Right lobe of liver (tissue), 4 donors: ENCODE measurements around the gene DTHD1.

Source experiments
- POLR2A ChIP-seq: fragments of 450-650 bp; IDR thresholded peaks from one replicate; pipeline ENCODE4 v1.6.1; 2017; ENCODE audit warnings: antibody characterized with exemption, mild to moderate bottlenecking
- TF ChIP-seq, protein P1 (sequence below), 4 donors: fragments of 200-600 bp in 3 of 4; fragments of 450-650 bp in 1 of 4; IDR thresholded peaks; one replicate each; pipeline versions ENCODE4 v1.5.1 to v1.8.0; 2016 to 2022; ENCODE audit warnings: antibody characterized with exemption in 4 of 4, mild to moderate bottlenecking in 2 of 4
- donor health status: DM: no; HTN: no; CAD: no.
- donor health status: DM: no; HTN: no; CAD: no.
- donor health status: DM: no; HTN: yes; CAD: no.

GRCh38 chr4:36255577-36255976 is 25.8 kb upstream of the DTHD1 start:
- TF ChIP-seq, protein P1, sequence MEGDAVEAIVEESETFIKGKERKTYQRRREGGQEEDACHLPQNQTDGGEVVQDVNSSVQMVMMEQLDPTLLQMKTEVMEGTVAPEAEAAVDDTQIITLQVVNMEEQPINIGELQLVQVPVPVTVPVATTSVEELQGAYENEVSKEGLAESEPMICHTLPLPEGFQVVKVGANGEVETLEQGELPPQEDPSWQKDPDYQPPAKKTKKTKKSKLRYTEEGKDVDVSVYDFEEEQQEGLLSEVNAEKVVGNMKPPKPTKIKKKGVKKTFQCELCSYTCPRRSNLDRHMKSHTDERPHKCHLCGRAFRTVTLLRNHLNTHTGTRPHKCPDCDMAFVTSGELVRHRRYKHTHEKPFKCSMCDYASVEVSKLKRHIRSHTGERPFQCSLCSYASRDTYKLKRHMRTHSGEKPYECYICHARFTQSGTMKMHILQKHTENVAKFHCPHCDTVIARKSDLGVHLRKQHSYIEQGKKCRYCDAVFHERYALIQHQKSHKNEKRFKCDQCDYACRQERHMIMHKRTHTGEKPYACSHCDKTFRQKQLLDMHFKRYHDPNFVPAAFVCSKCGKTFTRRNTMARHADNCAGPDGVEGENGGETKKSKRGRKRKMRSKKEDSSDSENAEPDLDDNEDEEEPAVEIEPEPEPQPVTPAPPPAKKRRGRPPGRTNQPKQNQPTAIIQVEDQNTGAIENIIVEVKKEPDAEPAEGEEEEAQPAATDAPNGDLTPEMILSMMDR (IDR thresholded peaks at IDR 0.05) = no peak
- no peak for TF ChIP-seq POLR2A
